Gastroesophageal sphincter (tissue), 4 donors: ENCODE data around the gene HHAT. TPM values are rescaled to one million over a fixed set of nuclear protein-coding genes. Genes with fewer than 3 reads are reported as not detected.

Source experiments
- ATAC-seq: fragments of 150-250 bp; one replicate; pipeline ENCODE4 v1.9.1; 2016; ENCODE audit warnings: mild to moderate bottlenecking, moderate library complexity
- H3K27ac ChIP-seq, 4 donors: fragments of 200-600 bp; sonication (generic) in 3 of 4; 1 replicate in 3 of 4; 2 replicates in 1 of 4; pipeline ENCODE4 v1.5.1; 2016 to 2019
- H3K27me3 ChIP-seq: fragments of 200-600 bp; sonication (generic); one replicate; pipeline ENCODE4 v1.5.1; 2019
- H3K36me3 ChIP-seq, 2 donors: fragments of 200-600 bp; sonication (generic); one replicate each; pipeline ENCODE4 v1.5.1; 2019; ENCODE audit warnings: control low read depth in 1 of 2
- H3K4me1 ChIP-seq, 3 donors: fragments of 200-600 bp; sonication (generic); 1 replicate in 2 of 3; 2 replicates in 1 of 3; pipeline ENCODE4 v1.5.1; 2016 to 2019; ENCODE audit warnings: control low read depth in 2 of 3
- H3K4me3 ChIP-seq, 2 donors: fragments of 200-600 bp; sonication (generic); one replicate each; pipeline ENCODE4 v1.5.1; 2019; ENCODE audit warnings: mild to moderate bottlenecking in 1 of 2, moderate library complexity in 1 of 2
- H3K9me3 ChIP-seq, 3 donors: fragments of 200-600 bp; sonication (generic); one replicate each; pipeline ENCODE4 v1.5.1; 2017 to 2019; ENCODE audit warnings: control low read depth in 2 of 3
- CTCF ChIP-seq, 4 experiments: fragments of 200-600 bp in 2 of 4; fragments of 450-650 bp in 2 of 4; sonication (generic) in 1 of 4; IDR thresholded peaks; one replicate each; pipeline ENCODE4 v1.5.1; 2017 to 2019; ENCODE audit warnings: antibody characterized with exemption in 4 of 4, mild to moderate bottlenecking in 2 of 4, moderate library complexity in 2 of 4
- EP300 ChIP-seq: sonication (generic); formaldehyde crosslinking; IDR thresholded peaks from one replicate; pipeline ENCODE4 v1.6.1; 2017; ENCODE audit warnings: antibody characterized with exemption, mild to moderate bottlenecking
- POLR2A ChIP-seq, 2 donors: fragments of 450-650 bp; IDR thresholded peaks; one replicate each; pipeline ENCODE4 v1.6.1; 2017; ENCODE audit warnings: antibody characterized with exemption in 2 of 2, mild to moderate bottlenecking in 2 of 2, moderate library complexity in 1 of 2
- POLR2AphosphoS5 ChIP-seq: sonication (generic); formaldehyde crosslinking; IDR thresholded peaks from one replicate; pipeline ENCODE4 v1.6.1; 2017; ENCODE audit warnings: antibody characterized with exemption
- WGBS, 2 donors: methylation state at CpG; one replicate each; pipeline ENCODE4 v1.1.5; 2018; ENCODE audit warnings: low coverage in 1 of 2; 5-methylcytosine and 5-hydroxymethylcytosine counted together
- total RNA-seq, 4 donors: library from RNA; depleted of rRNA; stranded (reverse); fragments of >200 nt; gene quantifications; one replicate each; pipeline ENCODE4 v1.1.0, GENCODE V29; 2016

Gene HHAT
- total RNA-seq, 4 donors from 2014 or later: 1.2 to 2.4 (median 1.9) TPM

GRCh38 chr1:210467440-210468043, 138.8 kb downstream of the HHAT start:
- no peak for TF ChIP-seq POLR2A (IDR thresholded peaks at IDR 0.05)
- no peak for TF ChIP-seq POLR2AphosphoS5
- TF ChIP-seq EP300: no peak
- TF ChIP-seq CTCF (IDR thresholded peaks at IDR 0.05): no peak
- Histone ChIP-seq H3K27ac (no peak overlapping the region), H3K36me3 (peaks cover 0 to 21% of the 10 kb centered on the region in 2 donors), H3K9me3 (no peaks in the 10 kb centered on the region), H3K27me3 (no peaks in the 10 kb centered on the region), H3K4me3 (no peak overlapping the region), H3K4me1 (no peaks in the 10 kb centered on the region)
- no peak for ATAC-seq
- 83 to 93% methylated on average over 2 of the region's 2 CpGs for WGBS, 2 donors

- 85 to 87% methylated on average over 3 of the region's 3 CpGs for WGBS, 2 donors
- Histone ChIP-seq H3K27ac (no peak overlapping the region), H3K4me1 (no peaks in the 10 kb centered on the region), H3K27me3 (no peaks in the 10 kb centered on the region), H3K36me3 (peaks cover 0 to 19% of the 10 kb centered on the region in 2 donors), H3K4me3 (no peak overlapping the region), H3K9me3 (no peaks in the 10 kb centered on the region)
- no peak for ATAC-seq
- TF ChIP-seq CTCF (IDR thresholded peaks at IDR 0.05) (no peak), POLR2AphosphoS5 (no peak)
These were observed 140.7 kb downstream of the HHAT start for GRCh38 chr1:210469441-210469840.

- Histone ChIP-seq H3K4me3 (no peak overlapping the region), H3K36me3 (no peaks in the 10 kb centered on the region), H3K9me3 (no peaks in the 10 kb centered on the region), H3K27me3 (no peaks in the 10 kb centered on the region), H3K27ac (no peak overlapping the region), H3K4me1 (no peaks in the 10 kb centered on the region)
- TF ChIP-seq POLR2A (IDR thresholded peaks at IDR 0.05) (no peak), CTCF (IDR thresholded peaks at IDR 0.05) (no peak), POLR2AphosphoS5 (no peak), EP300 (no peak)
- ATAC-seq: no peak
These were observed 146.6 kb downstream of the HHAT start for GRCh38 chr1:210475321-210475720.

- H3K36me3 ChIP-seq: no peaks in the 10 kb centered on the region
- 64 to 72% methylated on average over 2 of the region's 2 CpGs for WGBS, 2 donors
- H3K4me1 ChIP-seq: no peaks in the 10 kb centered on the region
- H3K27me3 ChIP-seq: no peaks in the 10 kb centered on the region
- TF ChIP-seq EP300 (no peak), CTCF (IDR thresholded peaks at IDR 0.05) (no peak), POLR2A (IDR thresholded peaks at IDR 0.05) (no peak), POLR2AphosphoS5 (no peak)
- no peaks in the 10 kb centered on the region for H3K9me3 ChIP-seq
- no peak for ATAC-seq
- H3K27ac ChIP-seq: no peak overlapping the region
- H3K4me3 ChIP-seq: no peak overlapping the region
These were observed 147.1 kb downstream of the HHAT start for GRCh38 chr1:210475806-210476205.

- H3K4me1 ChIP-seq: no peaks in the 10 kb centered on the region
- no CpG with 5 or more reads among the region's 1 CpG for WGBS, 2 donors
- no peaks in the 10 kb centered on the region for H3K27me3 ChIP-seq
- TF ChIP-seq CTCF (IDR thresholded peaks at IDR 0.05): no peak
- no peak for TF ChIP-seq POLR2AphosphoS5
- TF ChIP-seq EP300: no peak
- no peak for TF ChIP-seq POLR2A (IDR thresholded peaks at IDR 0.05)
- no peak overlapping the region for H3K27ac ChIP-seq
- ATAC-seq: no peak
- no peaks in the 10 kb centered on the region for H3K9me3 ChIP-seq
- no peak overlapping the region for H3K4me3 ChIP-seq
- H3K36me3 ChIP-seq: no peaks in the 10 kb centered on the region
These were observed 148.0 kb downstream of the HHAT start for GRCh38 chr1:210476730-210477129.
